ENCODE data around the gene WFDC10A.
"Not testable (repeated sequence)": the region's sequence is repeated elsewhere in the genome, so short reads cannot be mapped to it uniquely, and the experiment has no call there.

Gene WFDC10A

DNA sequence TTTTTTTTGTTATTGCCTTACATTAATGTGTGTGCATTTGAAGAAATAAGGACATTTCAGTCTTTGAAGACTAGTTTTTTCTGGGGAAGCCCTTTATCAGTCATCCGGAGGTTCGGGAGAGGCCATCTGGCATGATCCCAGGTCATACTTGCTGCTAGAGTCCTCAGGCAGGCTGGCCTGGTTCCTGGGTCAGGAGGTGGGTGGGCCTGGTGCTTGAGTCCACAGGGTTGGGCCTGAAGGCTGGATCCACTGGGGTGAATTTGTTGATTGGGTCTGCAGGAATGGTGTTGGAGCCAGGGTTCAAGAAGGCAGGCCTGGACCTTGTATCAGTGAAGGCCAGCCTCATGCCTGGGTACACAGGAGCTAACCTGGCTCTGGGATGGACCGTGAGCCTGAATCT, 17.3 kb downstream of the WFDC10A start:
- no peak for DNase-seq (ENCODE audit: extremely low read depth in 1 of 2, low read depth in 1 of 2)

GRCh38 chr20:45647441-45648050, 18.0 kb downstream of the WFDC10A start:
- no peak for DNase-seq (ENCODE audit: extremely low read depth in 1 of 2, low read depth in 1 of 2)

DNA sequence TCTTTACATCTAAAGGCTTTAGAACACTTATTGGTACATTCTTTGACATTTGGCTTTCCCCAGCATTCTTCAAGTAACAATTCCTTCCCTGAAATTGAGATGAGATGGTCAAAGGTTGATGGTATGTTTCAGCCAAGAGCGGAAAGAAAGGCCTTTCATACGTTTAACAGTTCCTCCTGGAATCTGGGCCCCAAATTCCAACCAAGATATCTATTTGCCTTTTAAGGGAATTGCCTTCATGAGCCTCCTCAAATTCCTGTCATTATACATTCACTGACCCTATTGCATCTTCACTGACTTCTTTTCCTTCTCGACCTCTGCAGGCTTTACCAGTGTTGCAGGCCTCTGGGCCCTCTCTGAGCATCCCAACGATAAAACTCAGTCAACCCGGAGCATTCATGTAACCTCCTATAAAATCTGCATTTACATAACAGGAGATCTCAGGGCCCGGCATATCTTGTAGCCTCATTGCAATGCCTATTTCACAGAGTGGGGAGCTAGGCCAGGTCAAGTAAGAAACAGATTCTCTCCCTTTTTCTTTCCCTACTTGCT, 19.8 kb downstream of the WFDC10A start:
- no peak for DNase-seq (ENCODE audit: extremely low read depth in 1 of 2, low read depth in 1 of 2)

DNA sequence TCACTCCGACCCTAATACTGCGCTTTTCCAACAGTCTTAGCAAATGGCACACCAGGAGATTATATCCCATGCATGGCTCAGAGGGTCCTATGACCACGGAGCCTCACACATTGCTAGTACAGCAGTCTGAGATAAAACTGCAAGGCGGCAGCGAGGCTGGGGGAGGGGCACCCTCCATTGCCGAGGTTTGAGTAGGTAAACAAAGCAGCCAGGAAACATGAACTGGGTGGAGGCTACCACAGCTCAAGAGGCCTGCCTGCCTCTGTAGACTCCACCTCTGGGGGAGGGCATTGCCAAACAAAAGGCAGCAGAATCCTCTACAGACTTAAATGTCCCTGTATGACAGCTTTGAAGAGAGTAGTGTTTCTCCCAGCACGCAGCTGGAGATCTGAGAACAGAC, 22.2 kb downstream of the WFDC10A start:
- DNase-seq (ENCODE audit: extremely low read depth in 1 of 2, low read depth in 1 of 2): not testable (repeated sequence)

- DNase-seq (ENCODE audit: extremely low read depth in 1 of 2, low read depth in 1 of 2): not testable (repeated sequence)
These were observed 27.5 kb downstream of the WFDC10A start for GRCh38 chr20:45657038-45657437.

GRCh38 chr20:45670139-45670538, 40.6 kb downstream of the WFDC10A start, which contains the start of gene WFDC11:
Gene WFDC11 (minus strand): TSS chr20:45670239. CDS start chr20:45650600, 19,639 bp downstream.
- no peak for DNase-seq (ENCODE audit: extremely low read depth in 1 of 2, low read depth in 1 of 2)

DNA sequence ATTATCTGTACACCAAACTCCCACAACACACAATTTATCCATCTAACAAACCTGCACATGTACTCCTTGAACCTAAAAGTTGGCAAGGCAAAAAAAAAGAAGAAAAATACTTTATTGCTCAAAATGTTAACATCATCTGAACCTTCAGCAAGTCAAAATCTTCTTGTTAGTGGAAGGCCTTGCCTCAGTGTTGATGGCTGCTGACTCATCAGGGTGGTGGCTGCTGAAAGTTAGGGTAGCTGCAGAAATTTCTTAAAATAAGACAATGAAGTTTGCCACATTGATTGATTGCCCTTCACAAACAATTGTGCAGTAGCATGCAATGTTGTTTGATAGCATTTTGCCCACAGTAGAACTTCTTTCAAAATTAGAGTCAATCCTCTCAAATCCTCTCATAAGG, 43.2 kb downstream of the WFDC10A start:
- no peak for DNase-seq (ENCODE audit: extremely low read depth in 1 of 2, low read depth in 1 of 2)

DNA sequence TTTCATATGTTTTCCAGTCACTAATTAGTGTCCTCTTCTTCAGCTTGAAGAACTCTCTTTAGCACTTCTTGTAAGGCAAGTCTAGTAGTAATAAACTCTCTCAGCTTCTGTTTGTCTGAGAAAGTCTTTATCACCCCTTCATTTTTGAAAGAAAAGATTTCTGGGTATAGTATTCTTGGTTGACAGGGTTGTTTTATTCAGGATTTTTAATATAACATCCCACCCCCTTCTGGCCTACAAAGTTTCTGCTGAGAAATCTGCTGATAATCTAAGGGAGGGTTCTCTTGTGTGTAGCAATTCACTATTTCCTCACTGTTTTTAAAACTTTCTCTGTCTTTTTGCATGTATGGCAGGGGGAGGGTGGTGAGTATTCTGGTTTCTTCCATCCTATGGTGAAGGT, 50.1 kb downstream of the WFDC10A start:
- no peak for DNase-seq (ENCODE audit: extremely low read depth in 1 of 2, low read depth in 1 of 2)
